Coronary artery (tissue), 2 donors: ENCODE measurements around the gene UBE2E1.

Experiments used
- DNase-seq: peaks from one replicate; pipeline ENCODE4 v3.0.0-alpha.2; 2017; ENCODE audit warnings: low spot score
- H3K27ac ChIP-seq, 2 donors: fragments of 200-600 bp; sonication (generic); one replicate each; pipeline ENCODE4 v1.5.1; 2016 to 2019
- H3K4me3 ChIP-seq: fragments of 200-600 bp; sonication (generic); 2 replicates; pipeline ENCODE4 v1.5.1; 2016; ENCODE audit warnings: mild to moderate bottlenecking, moderate library complexity
- CTCF ChIP-seq: fragments of 200-600 bp; sonication (generic); IDR thresholded peaks from one replicate; pipeline ENCODE4 v1.5.1; 2019; ENCODE audit warnings: antibody characterized with exemption

The UBE2E1 gene

GRCh38 chr3:23872330-23872729, 66.6 kb downstream of the UBE2E1 start:
- DNase-seq: no peak
- H3K27ac ChIP-seq: no peak overlapping the region
- no peak for TF ChIP-seq CTCF
- H3K4me3 ChIP-seq: no peak overlapping the region

GRCh38 chr3:23873941-23874340, 68.2 kb downstream of the UBE2E1 start:
- H3K27ac ChIP-seq: no peak overlapping the region
- no peak for TF ChIP-seq CTCF
- H3K4me3 ChIP-seq: no peak overlapping the region
- DNase-seq: no peak

- H3K27ac ChIP-seq: no peak overlapping the region
- no peak for DNase-seq
- H3K4me3 ChIP-seq: no peak overlapping the region
- no peak for TF ChIP-seq CTCF
Measured at GRCh38 chr3:23874359-23875112, 68.8 kb downstream of the UBE2E1 start.

GRCh38 chr3:23875113-23875725, 69.5 kb downstream of the UBE2E1 start:
- Histone ChIP-seq H3K4me3 (no peak overlapping the region), H3K27ac (no peak overlapping the region)
- no peak for DNase-seq
- no peak for TF ChIP-seq CTCF

GRCh38 chr3:23876923-23877322, 71.2 kb downstream of the UBE2E1 start:
- Histone ChIP-seq H3K4me3 (no peak overlapping the region), H3K27ac (no peak overlapping the region)
- no peak for DNase-seq
- TF ChIP-seq CTCF: no peak

GRCh38 chr3:23877329-23877980, 71.7 kb downstream of the UBE2E1 start:
- no peak for TF ChIP-seq CTCF
- DNase-seq: no peak
- H3K4me3 ChIP-seq: no peak overlapping the region
- H3K27ac ChIP-seq: no peak overlapping the region
